Activated CD8-positive, alpha-beta T cell treated with anti-CD3 and anti-CD28 coated beads for 36 hours (primary cell): ENCODE data around the gene ZNF846. TPM values are rescaled to one million over a fixed set of nuclear protein-coding genes. Genes with fewer than 3 reads are reported as not detected.

ENCODE experiments used
- ATAC-seq: fragments of 200-7000 bp; cut with Tn5 transposase; one replicate; pipeline ENCODE4 v1.10.0; 2021; ENCODE audit warnings: mild to moderate bottlenecking, moderate library complexity
- CTCF ChIA-PET: fragments of 350-600 bp; sonication (Branson Sonifier 250); formaldehyde crosslinking; loops from one replicate; lab custom pipeline; 2021; ENCODE audit warnings: antibody characterized with exemption; lab: Charles Lee
- POLR2A ChIA-PET: fragments of 350-600 bp; sonication (Branson Sonifier 250); formaldehyde crosslinking; loops from one replicate; lab custom pipeline; 2021; ENCODE audit warnings: antibody characterized with exemption; lab: Charles Lee
- DNase-seq: peaks from one replicate; pipeline ENCODE4 v3.0.0-alpha.2; 2020
- H3K27ac Mint-ChIP-seq: one replicate; pipeline ENCODE4 v1.8.0; 2021; ENCODE audit warnings: mild to moderate bottlenecking, mixed read lengths
- H3K27me3 Mint-ChIP-seq: one replicate; pipeline ENCODE4 v1.8.0; 2021; ENCODE audit warnings: mixed read lengths
- H3K36me3 Mint-ChIP-seq: one replicate; pipeline ENCODE4 v1.8.0; 2021; ENCODE audit warnings: low read depth, mixed read lengths
- H3K4me1 Mint-ChIP-seq: one replicate; pipeline ENCODE4 v1.8.0; 2021; ENCODE audit warnings: low read depth, mixed read lengths
- H3K4me3 Mint-ChIP-seq: one replicate; pipeline ENCODE4 v1.8.0; 2021; ENCODE audit warnings: mild to moderate bottlenecking, moderate library complexity, mixed read lengths
- H3K9me3 Mint-ChIP-seq: one replicate; pipeline ENCODE4 v1.8.0; 2021; ENCODE audit warnings: mixed read lengths
- intact Hi-C: fragments of 100-400 bp; cut with micrococcal nuclease; formaldehyde crosslinking; loops from one replicate; pipeline ENCODE4 v1.10.0; 2022
- total RNA-seq, 2 experiments: library from RNA; stranded (reverse); gene quantifications; one replicate each; pipeline ENCODE4 v1.2.3, GENCODE V29; 2021
- TF ChIP-seq, protein P1 (sequence below): fragments of 200-600 bp; IDR thresholded peaks from one replicate; pipeline ENCODE4 v1.8.0; 2022; ENCODE audit warnings: antibody characterized with exemption, mild to moderate bottlenecking

The ZNF846 gene
- total RNA-seq, 2 experiments from 2014 or later, result 5.1 to 6.1 TPM

- Mint-ChIP-seq H3K27me3 (no peaks in the 10 kb centered on the region), H3K9me3 (no peaks in the 10 kb centered on the region), H3K4me1 (peaks cover 22% of the 10 kb centered on the region), H3K4me3 (no peak overlapping the region), H3K27ac (no peak overlapping the region), H3K36me3 (peaks cover 24% of the 10 kb centered on the region)
- no peak for ATAC-seq
- no peak for DNase-seq
- TF ChIP-seq, protein P1, sequence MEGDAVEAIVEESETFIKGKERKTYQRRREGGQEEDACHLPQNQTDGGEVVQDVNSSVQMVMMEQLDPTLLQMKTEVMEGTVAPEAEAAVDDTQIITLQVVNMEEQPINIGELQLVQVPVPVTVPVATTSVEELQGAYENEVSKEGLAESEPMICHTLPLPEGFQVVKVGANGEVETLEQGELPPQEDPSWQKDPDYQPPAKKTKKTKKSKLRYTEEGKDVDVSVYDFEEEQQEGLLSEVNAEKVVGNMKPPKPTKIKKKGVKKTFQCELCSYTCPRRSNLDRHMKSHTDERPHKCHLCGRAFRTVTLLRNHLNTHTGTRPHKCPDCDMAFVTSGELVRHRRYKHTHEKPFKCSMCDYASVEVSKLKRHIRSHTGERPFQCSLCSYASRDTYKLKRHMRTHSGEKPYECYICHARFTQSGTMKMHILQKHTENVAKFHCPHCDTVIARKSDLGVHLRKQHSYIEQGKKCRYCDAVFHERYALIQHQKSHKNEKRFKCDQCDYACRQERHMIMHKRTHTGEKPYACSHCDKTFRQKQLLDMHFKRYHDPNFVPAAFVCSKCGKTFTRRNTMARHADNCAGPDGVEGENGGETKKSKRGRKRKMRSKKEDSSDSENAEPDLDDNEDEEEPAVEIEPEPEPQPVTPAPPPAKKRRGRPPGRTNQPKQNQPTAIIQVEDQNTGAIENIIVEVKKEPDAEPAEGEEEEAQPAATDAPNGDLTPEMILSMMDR, result no peak
- intact Hi-C loops, result no loop called here
- ChIA-PET POLR2A (interaction anchor here (0.9 to 1.9 kb wide), 3 partner anchors 12 to 21 kb away, joined by 3 to 6 read pairs (median 5); partner anchors contain the start of genes FBXL12 and UBL5), CTCF (interaction anchor here (0.9 to 1.5 kb wide), 2 partner anchors 11 to 220 kb away, joined by 3 to 6 read pairs; no protein-coding TSS in a partner anchor)
These were observed 38.3 kb upstream of the ZNF846 start for GRCh38 chr19:9806803-9807202.

- H3K9me3 Mint-ChIP-seq, result no peaks in the 10 kb centered on the region
- ChIA-PET CTCF (no interaction called here), POLR2A (no interaction called here)
- H3K36me3 Mint-ChIP-seq, result peaks cover 2% of the 10 kb centered on the region
- no peak overlapping the region for H3K4me3 Mint-ChIP-seq
- H3K27ac Mint-ChIP-seq, result no peak overlapping the region
- intact Hi-C loops, result no loop called here
- TF ChIP-seq, protein P1, result no peak
- H3K4me1 Mint-ChIP-seq, result peaks cover 6% of the 10 kb centered on the region
- DNase-seq (no peak), ATAC-seq (no peak)
- no peaks in the 10 kb centered on the region for H3K27me3 Mint-ChIP-seq
These were observed 33.4 kb upstream of the ZNF846 start for GRCh38 chr19:9801976-9802375.

DNA sequence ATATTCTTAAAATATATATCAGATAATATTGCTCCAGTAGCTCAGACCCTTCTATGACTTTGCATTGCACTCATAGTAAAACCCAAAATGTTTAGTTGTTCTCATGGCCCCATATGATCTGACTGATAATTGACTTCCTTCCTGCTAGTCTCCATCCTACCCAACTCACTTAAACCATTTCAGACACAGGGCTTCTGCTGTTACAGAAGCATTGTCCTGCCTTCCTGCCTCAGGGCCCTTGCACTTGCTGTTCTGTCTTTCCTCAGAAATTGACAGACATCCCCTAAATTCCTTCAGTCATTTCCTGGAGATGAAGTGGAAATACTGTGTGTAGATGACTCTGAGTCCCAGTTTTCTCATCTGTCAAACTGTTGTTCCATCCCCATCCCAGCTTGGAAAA lies 30.6 kb upstream of the ZNF846 start:
- CTCF ChIA-PET, result interaction anchor here (1.0 to 1.9 kb wide), 2 partner anchors 9 to 173 kb away, joined by 3 to 9 read pairs; no protein-coding TSS in a partner anchor
- no peak for DNase-seq
- Mint-ChIP-seq H3K4me3 (no peak overlapping the region), H3K27me3 (no peaks in the 10 kb centered on the region), H3K36me3 (peaks cover 2% of the 10 kb centered on the region), H3K9me3 (no peaks in the 10 kb centered on the region), H3K4me1 (peaks cover 13% of the 10 kb centered on the region), H3K27ac (peak overlapping the region; percentile 47)
- TF ChIP-seq, protein P1, result no peak
- intact Hi-C loops, result loop anchor here (5.0 kb wide), 1 partner anchor 212 kb away; no protein-coding TSS in a partner anchor
- no peak for ATAC-seq
- POLR2A ChIA-PET, result interaction anchor here (0.8 kb wide), 1 partner anchor 176 kb away, joined by 3 read pairs; no protein-coding TSS in a partner anchor

DNA sequence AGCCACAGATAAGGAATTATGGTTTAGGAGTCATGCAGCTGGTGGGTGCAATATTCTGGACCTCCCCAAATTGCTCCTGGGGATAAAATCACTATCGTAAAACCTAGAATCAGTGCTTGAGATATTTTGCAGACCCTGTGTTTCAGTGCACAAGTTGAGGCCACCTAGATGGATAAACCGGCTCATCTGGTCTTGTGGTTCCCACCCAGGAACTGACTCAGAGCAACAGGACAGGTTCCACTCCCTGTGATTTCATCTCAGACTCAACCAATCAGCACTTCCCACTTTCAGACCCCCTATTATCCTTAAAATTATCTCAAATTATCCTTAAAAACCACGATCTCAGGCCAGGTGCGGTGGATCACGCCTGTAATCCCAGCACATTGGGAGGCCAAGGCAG lies 29.3 kb upstream of the ZNF846 start:
- intact Hi-C loops, result loop anchor here (2.0 to 5.0 kb wide), 2 partner anchors 173 to 211 kb away; no protein-coding TSS in a partner anchor
- POLR2A ChIA-PET, result no interaction called here
- H3K9me3 Mint-ChIP-seq, result peaks cover 6% of the 10 kb centered on the region
- H3K4me1 Mint-ChIP-seq, result peaks cover 20% of the 10 kb centered on the region
- peaks cover 8% of the 10 kb centered on the region for H3K36me3 Mint-ChIP-seq
- DNase-seq, result no peak
- ATAC-seq, result no peak
- no peak overlapping the region for H3K27ac Mint-ChIP-seq
- CTCF ChIA-PET, result interaction anchor here (1.0 to 1.9 kb wide), 6 partner anchors 10 to 213 kb away, joined by 3 to 9 read pairs (median 4); partner anchors contain the start of genes ZNF121 and ZNF846
- no peak overlapping the region for H3K4me3 Mint-ChIP-seq
- no peaks in the 10 kb centered on the region for H3K27me3 Mint-ChIP-seq
- TF ChIP-seq, protein P1, result no peak

GRCh38 chr19:9796113-9796773 lies 27.7 kb upstream of the ZNF846 start:
- ChIA-PET POLR2A (interaction anchor here (0.9 to 1.0 kb wide), 2 partner anchors 175 to 176 kb away, joined by 3 read pairs; partner anchors contain the start of gene ZNF561), CTCF (interaction anchor here (0.6 to 1.7 kb wide), 22 partner anchors 8 to 212 kb away, joined by 3 to 12 read pairs (median 4); partner anchors contain the start of genes ZNF121 and ZNF846)
- H3K36me3 Mint-ChIP-seq, result peaks cover 6% of the 10 kb centered on the region
- peaks cover 6% of the 10 kb centered on the region for H3K9me3 Mint-ChIP-seq
- H3K27me3 Mint-ChIP-seq, result no peaks in the 10 kb centered on the region
- TF ChIP-seq, protein P1, result peak; percentile 71
- intact Hi-C loops, result loop anchor here (2.0 to 5.0 kb wide), 2 partner anchors 171 to 209 kb away; no protein-coding TSS in a partner anchor
- H3K4me1 Mint-ChIP-seq, result peaks cover 23% of the 10 kb centered on the region
- H3K27ac Mint-ChIP-seq, result peak overlapping the region; percentile 68
- ATAC-seq, result peak; percentile 31
- peak; percentile 95 for DNase-seq
- H3K4me3 Mint-ChIP-seq, result no peak overlapping the region
